DMS 273 treated with DMSO at 0.1 percent for 48 hours (cell line): ENCODE results near the gene PATE1.
"Not testable (repeated sequence)": the region's sequence is repeated elsewhere in the genome, so short reads cannot be mapped to it uniquely, and the experiment has no call there.

Experiments used
- DNase-seq: peaks from one replicate; lab custom pipeline; 2025; lab: John Stamatoyannopoulos, UW

Gene PATE1, protein sequence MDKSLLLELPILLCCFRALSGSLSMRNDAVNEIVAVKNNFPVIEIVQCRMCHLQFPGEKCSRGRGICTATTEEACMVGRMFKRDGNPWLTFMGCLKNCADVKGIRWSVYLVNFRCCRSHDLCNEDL

DNA sequence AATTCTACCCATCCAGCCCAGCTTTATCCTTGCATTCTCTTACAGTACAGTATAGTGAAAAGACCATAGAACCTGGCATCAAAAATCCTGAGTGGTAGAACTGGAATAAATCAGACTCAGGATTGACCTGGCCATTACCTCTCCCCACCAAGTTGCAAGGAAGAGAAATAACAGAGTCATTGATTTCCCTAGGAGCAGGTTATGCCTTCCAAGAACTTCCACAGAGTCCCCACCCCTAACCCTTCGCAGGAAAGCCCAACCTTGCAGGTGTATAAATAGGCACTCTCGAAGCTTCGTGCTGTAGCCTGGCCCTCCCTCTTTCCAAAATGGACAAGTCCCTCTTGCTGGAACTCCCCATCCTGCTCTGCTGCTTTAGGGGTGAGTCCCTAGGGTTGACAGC, at the start of gene PATE1:
PATE1 (plus strand) TSS at position 301 of the 400 bp plus-strand sequence; CDS start at position 327, 26 bp downstream.
- no peak for DNase-seq

DNA sequence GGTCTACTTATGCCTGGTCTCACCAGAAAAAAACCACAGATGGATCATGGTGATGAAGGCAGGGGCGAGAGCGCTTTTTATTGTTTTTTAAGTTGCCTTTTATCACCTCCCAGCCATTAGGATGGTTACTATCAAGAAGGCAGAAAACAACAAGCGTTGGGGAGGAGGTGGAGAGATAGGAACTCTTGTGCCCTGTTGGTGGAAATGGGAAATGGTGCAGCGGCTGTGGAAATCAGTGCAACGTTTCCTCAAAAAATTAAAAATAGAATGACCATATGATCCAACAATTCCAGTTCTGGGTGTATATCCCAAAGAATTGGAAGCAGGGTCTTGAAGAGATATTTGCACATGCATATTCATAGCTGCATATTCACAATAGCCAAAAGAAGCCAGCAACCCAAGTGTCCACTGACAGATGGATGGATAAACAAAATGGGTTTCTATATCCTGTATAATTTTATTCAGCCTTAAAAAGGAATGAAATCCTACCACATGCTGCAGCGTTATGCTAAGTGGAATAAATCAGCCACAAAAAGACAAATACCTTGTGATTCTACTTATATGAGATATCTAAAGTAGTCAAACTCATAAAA, 45.0 kb upstream of the PATE1 start:
- no peak for DNase-seq

DNA sequence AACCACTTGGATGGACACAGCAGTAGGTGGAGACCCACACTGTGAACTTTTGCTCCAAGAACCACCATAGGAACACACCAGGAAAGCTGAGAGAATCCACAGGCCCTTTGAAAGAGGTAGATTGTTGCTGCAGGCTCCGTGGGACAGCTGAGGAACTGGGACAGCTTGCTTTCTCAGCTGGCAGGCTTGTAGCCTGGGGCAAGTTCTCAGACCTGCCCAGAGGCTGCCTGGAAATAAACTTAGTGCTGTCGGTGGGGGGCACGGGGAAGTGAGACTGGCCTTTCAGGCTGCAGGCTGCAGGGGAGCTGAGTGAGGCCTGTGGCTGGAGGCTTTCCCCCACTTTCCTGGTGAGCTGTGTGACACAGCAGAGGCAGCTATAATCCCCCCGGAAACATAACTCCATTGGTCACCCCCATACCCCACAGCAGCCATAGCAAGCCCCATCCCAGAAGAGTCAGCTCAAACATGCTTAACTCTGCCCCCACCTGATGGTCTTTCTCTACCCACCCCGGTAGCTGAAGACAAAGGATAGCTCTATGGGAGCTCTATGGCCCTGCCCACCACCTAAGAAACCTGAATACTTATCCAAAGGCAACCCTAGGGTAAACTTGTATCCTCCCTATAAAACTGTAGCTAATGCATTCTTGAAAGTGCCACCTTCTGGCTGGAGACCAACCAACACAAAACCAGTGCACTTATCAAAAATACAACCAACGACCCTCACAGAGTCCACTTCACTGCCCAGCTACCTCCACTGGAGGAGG, 44.0 kb upstream of the PATE1 start:
- DNase-seq: no peak

DNA sequence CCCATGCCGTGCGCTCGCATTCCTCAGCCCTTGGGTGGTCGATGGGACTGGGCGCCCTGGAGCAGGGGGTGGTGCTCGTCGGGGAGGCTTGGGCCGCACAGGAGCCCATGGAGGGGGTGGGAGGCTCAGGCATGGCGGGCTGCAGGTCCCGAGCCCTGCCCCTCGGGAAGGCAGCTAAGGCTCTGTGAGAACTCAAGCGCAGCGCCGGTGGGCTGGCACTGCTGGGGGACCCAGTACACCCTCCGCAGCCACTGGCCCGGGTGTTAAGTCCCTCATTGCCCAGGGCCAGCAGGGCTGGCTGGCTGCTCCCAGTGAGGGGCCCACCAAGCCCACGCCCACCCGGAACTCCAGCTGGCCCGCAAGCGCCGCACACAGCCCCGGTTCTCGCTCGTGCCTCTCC, 41.4 kb upstream of the PATE1 start:
- not testable (repeated sequence) for DNase-seq

DNA sequence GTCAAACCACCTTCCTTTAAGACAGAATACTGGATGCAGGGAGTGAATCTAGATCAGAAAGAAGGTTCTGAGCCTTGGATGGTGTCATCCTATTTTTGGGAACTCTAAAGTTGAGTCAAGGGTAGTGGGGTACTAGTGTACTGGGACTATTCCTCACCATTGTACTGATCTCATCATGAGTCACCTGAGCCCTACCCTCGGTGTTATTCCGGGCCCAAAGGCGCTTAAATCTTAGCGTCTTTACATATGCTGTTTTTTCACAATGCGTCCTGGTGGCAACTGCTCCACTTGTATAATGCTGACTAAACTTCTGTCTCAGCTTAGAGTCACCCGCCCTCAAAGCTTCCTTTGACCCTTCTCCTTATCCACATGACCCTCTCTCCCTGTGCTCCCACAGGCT, 25.3 kb upstream of the PATE1 start:
- DNase-seq: no peak

DNA sequence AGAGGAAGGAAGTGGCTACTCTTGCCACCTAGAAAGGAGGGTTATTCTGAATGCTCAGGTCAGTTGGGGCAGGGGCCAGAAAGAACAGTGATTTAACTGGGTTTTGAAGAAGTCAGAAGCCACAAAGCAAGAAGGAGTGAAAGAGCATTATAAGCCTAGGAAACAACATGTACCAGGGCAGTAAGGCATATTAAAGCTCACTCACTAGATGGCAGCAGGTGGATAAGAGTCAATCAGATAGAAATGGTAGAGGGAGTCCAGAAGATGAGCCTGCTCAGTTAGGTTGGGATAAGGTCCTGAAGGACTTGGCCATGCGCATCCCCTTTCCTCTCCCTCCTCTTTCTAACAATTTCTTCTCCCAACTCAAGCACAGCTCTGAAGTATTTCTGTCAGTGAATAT, 22.0 kb upstream of the PATE1 start:
- DNase-seq: no peak

DNA sequence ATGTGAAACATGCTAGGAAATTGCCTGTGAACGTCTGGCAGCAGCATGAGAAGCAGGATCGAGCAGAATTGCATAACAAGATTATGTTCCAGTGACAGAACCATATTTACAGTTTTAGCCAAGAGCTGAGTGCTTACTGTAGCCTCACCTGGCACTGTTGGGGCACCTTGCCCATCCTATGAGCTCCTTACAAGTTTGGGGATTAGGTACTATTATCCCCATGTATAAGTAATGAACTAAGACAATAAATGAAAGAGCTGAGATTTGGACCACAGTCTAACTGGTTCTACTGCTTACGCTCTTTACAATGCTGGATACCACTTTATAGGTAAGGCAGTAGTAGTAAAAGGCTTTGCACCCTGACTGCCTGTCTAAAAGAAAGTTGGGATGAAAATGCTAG, 17.1 kb upstream of the PATE1 start:
- no peak for DNase-seq

DNA sequence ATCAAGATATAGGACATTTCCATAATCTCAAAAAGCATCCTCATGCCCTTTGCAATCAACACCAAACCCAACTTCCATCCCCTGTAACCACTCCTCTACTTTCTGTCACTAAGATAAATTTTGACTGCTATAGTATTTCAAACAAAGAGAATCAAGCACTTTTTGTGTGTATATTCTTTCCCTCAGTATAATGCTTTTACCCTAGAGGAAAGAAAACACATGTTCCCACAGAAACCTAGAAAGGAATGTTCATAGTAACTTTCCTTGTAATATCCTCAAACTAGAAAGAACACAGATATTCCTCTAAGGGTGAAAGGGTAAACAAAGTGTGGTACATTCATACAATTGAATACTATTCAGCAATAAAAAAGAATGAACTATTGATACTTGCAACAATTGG, 5.5 kb upstream of the PATE1 start:
- no peak for DNase-seq

DNA sequence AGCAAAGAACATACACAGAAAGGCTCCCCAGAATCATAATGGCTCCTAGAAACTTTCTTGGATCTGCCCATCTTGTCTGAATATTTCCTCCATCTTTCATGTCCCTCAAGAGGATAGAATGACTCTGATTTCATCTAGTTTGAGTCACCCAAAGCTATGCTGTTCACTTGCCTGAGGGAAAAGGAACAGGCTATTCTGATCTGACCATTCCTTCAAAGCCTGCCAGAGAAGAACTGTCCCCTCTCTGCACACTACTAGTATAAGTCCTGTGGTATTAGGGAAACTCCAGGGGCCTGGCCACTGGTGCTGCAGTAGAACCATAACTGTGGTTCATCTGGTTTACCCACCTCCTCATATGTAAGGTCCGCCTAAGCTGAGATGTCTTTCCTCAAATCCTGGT, 2.4 kb upstream of the PATE1 start:
- no peak for DNase-seq

DNA sequence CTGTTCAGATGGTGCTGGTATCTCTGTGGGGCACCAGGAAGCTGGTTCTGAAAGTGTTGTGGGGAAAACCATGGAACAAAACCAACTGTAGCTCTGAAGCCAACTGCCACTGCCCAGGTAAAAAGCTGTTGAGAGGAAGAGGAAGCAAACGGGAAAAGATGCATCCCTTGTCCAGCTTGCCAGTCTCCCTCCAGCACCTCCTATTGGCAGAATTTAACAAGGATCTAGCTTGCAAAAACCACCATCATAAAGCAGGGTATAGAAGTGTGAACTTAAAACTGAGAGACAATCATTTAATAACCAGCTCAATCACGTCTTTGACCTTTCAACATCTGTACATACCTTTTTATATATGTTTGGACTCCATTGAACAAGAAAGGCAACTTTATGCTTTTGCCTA, 4.5 kb downstream of the PATE1 start:
- DNase-seq: no peak

DNA sequence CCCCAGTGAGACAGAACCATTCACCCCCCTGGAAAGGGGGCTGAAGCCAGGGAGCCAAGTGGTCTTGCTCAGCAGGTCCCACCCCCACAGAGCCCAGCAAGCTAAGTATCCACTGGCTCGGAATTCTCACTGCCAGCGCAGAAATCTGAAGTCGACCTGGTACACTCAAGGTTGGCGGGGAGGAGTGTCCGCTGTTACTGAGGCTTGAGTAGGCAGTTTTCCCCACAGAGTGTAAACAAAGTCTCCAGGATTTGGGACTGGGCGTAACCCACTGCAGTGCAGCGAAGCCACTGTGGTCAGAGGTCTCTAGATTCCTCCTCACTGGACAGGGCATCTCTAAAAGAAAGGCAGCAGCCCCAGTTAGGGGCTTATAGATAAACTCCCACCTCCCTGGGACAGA, 10.0 kb downstream of the PATE1 start:
- no peak for DNase-seq

DNA sequence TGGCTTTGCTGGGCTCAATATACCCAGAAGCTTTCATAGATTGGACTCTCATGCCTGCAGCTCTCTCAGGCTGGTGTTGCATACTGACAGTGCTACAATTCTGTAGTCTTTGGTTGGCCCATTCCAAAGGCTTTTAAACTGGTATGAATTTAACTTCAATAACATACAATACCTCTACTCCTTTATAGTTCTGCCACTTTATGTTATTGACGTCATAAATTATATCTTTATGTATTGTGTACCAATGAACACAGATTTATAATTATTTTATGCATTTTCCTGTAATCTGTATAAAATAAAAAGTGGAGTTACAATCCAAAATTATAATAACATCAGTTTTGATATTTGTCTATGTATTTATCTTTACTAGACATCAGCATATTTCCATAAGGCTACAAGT, 16.4 kb downstream of the PATE1 start:
- no peak for DNase-seq

DNA sequence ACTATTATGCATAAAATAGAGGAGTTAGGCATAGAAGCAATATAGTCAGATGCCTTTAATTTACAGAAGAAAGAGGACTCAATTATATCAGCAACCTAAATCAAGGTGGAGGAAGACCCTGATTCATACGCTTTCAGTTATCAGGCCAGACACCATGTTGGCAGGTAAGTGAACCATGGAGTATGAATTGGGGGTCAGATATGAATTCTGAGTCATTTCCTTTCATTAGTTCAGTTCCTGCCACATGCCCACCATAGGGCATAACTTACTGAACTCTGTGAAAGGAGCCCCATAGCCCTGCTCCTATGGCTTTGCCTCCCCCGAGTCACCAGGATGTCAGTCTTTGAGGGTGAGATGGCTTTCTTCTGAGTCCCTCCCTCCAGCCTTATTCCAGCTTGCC, 17.4 kb downstream of the PATE1 start:
- DNase-seq: no peak

DNA sequence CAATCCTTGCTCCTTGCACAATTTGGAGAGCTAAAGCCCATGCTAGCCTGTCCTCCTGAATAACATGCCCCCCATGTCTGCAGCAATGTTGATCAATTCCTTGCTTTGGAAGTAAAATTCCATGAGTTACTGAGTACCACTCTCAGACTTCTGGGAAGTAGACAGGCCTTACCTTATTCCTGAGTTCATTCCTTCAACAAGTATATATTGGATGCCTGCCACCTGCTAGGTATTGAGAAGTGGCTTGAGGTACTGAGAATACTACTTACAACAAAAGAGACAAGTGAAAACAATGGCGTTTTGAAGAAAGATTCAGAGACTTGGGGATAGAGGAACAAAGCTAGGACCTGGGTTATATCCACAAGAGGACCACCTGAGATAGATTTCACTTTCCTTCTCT, 20.2 kb downstream of the PATE1 start:
- no peak for DNase-seq

DNA sequence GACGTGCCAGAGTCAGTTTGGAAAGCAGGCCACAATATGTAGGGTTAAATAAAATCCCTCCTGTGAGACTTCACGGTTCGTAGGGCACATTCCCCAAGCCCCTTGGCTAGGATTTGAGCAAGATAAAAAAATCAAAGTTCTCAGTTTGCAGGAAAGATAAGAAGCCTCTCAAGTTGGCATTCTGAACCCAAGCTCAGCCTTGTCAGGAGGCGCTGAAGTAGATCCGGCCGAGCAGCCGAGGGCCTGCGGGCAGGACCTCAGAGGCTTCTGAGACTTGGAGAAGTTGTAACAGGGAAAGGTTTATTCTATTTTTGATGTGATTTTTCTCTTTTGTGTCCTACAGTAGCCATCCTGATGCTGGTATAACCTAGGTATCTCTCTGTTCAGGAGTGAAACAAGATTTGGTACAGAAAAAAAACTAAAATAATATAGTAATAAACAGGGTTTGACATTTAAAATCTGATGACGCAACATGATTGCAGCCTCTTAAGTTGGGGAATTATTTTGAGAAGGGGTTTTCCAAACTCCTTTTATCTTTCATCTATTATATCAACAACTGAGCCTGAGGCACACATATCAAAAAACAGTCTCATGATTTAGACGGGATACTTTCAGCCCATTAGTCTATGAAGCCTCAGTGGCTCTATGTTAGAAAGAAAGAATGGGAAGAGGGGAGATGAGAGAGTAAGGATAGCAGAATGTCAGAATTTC, 22.4 kb downstream of the PATE1 start:
- no peak for DNase-seq

DNA sequence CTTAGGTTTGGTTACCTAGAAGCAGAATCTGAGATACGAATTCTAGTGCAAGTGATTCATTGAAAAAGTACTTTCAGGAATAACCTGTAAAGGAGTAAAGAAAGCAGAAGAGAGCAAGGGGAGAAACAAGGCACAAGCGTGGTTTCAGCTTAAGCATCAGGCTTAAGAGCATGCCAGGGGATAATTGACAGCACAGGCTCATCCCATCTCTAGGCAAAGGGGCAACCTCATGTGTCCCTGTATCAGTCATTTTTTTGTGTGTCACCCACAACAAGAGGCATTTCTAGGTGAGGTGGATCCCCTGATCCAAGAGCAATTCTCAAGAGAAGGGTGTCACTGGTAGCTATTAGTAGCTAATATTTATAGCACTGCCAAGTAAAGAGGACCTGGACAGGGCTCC, 24.5 kb downstream of the PATE1 start:
- DNase-seq: no peak

DNA sequence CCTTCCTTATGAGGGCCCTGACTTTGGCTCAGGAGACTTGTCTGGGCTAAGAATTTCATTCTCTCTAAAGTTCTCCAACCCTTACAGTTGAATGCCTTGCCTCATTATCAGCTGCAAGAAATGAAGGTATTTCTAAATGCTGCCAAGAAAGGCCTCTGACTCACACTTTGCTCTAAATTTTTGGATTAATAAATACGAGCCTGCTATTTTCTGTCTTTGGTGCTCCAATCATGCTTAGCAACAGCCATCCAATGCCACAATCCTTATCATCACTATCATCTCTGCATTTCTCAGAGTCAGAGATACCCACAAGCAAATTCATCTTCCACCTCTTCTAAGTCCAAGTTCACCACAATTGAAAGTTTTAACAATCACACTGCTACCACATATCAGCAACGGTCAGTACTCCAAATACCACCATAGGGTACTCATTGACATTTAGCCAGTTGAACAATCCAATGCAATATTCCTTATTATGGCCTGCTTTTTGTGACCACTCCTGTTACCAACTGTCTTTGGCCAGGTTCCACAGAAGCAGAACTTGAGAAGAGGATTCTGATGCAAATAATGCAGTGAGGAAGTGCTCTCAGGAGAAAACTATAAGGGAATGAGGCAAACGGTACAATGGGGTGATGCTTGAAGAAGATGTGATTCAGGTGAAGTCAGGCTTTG, 26.9 kb downstream of the PATE1 start:
- no peak for DNase-seq

DNA sequence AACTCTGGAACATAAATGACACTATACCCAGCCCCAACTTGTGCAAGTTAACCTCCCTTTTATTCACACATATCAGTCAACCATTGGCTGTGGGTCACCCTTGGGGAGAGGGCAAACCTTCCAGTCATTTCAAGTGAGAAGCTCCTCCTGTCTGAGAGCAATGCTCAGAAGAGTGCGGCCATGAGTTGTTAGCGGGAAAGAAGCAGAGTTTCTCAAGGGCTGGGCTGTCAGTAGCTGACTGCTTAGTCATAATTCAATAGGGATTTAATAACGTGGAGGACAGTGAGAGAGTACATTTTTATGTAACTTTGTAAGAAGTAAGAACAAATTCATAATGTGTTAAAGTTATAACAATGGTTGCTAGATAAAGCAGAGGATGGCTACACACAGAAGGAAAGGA, 27.4 kb downstream of the PATE1 start:
- DNase-seq: no peak

DNA sequence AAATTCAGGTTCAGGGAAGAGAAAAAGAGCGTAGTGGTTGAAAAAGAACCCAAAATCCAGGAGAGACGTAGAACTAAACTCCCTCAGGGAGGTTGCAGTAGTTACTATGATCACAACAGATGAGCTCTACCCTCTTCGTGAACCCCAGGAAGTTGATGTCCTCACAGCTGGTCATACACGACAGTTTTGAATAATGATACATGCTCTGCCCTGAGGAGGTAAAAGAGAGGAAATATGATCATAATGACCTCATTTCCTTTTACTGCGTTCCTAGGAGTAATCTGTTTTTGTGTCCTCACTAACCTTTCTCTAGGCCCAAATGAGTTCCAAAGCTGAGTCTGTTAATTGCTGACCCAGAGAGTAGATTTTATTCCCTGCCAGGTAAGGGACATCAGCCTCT, 31.2 kb downstream of the PATE1 start:
- DNase-seq: no peak

DNA sequence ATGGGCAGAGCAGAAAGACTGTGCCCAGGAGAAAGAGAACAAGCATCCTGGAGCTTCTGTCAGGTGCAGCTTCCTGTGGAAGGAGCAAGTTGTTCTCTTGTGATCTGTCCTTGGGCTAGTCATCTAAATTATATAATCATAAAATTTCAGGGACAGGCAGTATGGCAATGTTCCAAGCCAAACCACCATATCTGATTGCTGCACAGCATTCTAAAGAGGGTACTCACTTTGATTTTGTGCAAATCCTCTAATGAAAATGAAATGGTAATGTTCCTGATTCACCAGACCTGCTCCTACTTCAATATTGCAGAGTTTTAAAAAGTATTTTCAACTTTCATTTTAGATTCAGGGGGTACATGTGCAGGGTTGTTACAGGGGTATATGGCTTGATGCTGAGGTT, 32.6 kb downstream of the PATE1 start, which contains the start of gene PATE2:
PATE2 (minus strand) TSS at position 101 of the 400 bp plus-strand sequence; CDS start at position 46, 55 bp downstream.
- DNase-seq: no peak

DNA sequence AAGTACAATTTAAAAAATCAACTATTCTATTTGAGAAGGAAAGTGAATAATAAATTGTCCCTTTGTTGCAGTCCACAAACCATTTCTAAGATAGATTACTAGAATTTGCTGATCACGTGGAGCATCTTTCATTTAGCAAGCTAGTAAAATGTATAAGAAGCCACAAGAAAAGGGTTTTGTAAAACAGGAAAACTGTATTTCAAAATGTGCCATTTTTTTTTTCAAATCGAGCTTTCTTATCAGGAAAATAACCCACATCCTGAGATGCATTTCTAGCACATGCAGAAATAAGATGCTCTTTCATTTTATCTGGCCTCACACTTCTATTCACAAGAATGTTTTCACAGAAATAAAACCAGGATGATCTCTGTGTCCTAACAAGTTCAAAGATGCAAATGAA, 38.6 kb downstream of the PATE1 start:
- DNase-seq: no peak

DNA sequence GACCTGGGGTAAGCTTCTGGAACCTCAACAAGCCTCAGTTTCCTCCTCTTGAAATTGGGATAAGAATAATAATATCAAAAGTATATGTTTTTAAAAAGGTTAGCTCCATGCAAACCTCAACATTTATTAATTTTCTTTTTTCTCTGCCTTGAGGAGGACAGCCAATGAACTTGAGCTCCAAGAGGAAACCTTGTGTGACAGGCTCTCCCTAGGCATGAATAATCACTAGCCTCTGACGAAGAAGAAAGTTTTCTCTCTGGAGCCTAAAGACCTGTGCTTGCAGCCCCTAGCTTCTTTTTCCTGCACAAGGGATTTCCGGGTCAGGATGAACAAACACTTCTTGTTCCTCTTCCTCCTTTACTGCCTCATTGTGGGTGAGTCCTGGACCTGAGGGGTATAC, 41.7 kb downstream of the PATE1 start, which contains the start of gene PATE3:
PATE3 (plus strand) TSS at position 301 of the 400 bp plus-strand sequence; CDS start at position 326, 25 bp downstream.
- no peak for DNase-seq
